ENCODE results near the gene EPHA4.

EPHA4 gene

DNA sequence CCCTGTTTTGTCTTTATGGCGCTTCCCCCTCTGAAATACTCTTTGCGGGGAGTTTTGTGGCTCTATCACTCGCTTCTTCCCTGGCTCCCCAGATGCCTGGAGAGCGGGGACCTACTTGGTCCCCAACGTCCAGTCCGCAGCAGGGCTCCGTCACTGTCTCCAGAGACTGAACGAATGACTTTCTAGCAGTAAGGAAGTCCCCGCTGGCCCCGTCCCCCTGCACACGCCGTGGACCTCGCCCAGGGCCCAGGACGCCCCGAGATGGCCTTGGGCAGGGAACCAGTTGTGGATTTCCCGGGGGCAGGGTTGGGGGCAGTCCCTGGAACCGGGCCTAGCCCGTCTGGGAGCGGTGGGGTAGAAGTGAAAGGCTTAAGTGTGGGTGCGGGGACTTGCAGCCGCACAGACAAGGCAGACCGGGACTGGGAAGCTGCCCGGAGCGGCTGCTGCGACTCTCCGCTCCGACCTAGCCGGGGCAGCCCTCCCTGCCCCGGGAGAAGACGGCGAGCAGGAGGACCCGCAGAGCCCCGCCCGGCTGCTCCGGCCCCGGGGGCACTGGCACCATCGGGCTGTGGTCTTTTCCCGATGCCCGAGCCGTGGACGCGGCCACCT, 821 bp upstream of the EPHA4 start:
- in situ Hi-C loops (cut with MboI; ENCODE audit: low sequenced_read_pairs) = no loop called here

DNA sequence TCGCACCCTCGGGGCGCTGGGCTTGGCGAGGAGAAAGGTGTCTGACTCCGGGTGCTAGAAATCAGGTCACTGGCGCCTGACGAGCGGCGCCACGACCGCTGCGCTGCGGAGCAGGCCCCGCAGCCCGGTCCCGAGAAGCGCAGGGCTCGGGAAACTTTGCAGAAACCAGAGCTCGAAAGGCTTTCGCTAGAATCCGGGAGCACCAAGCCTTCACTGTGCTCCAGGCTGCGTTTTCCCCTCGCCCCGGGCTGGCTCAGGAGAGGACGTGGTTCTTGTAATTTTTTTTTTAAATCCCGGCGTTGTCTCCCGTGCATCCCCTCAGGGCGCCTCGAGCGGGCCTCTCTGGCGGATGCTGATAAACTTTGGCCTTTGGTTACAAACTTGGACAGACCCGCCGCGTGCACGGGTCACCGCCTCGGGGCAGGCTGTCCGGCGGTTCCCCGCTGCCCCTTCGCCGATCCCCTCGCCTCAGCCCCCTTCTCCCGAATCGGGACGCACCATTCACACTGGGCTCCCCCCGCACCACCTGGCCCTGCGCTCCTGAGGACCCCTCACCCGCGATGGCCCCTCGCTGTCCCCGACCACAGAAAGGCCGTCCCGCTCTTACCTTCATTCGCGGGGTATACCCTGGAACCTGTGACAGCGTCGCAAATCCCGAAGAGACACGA, 419 bp downstream of the EPHA4 start:
- in situ Hi-C loops (cut with MboI; ENCODE audit: low sequenced_read_pairs) = no loop called here

DNA sequence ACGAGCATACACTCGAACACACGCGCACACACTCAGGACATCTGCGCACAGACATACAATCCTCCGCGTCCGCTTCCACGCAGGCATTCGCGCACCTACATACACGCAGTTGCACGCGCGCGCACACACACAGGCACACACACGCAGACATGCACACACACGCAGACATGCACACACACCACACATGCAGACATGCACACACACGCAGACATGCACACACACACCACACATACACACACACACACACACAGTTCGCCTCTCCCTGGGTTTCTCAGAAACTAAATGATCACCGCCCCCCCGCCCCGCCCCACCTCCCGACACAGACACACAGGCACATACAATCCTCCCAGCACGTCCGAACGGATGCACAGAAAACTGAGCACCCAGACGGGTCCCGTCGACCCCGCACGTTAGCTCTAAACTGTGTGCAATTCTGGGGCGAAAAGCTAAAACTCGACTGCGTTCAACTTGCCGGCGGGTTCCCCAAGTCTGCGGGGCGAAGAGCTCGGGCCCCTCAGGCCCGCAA, 1.0 kb downstream of the EPHA4 start:
- in situ Hi-C loops (cut with MboI; ENCODE audit: low sequenced_read_pairs) = no loop called here

DNA sequence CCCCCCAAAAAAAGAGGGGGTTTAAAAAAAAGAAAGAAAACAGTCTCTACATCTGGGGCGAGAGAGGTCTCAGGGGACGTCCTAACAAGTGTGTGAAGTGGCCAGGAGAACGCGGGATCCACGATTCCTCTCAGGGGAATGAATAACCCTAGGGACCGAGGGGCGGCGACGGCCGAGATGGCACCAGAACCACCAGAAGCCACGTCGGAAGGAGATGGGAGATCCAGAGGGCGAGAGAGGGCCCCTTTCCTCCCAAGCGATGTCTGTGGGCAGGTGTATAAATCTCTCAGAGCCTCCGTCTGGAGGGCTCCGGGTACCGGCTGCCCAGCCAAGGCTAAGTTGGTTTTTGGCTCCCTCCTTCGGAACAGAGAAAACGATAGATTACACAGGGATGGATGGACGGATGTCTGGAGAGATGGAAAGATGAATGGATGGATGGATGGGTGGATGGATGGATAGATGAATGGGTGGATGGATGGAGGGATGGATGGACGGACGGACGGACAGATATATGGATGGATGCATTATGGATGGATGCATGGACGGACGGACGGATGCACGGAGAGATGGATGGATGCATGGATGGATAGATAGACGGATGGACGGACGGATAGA, 1.7 kb downstream of the EPHA4 start:
- in situ Hi-C loops (cut with MboI; ENCODE audit: low sequenced_read_pairs) = no loop called here

DNA sequence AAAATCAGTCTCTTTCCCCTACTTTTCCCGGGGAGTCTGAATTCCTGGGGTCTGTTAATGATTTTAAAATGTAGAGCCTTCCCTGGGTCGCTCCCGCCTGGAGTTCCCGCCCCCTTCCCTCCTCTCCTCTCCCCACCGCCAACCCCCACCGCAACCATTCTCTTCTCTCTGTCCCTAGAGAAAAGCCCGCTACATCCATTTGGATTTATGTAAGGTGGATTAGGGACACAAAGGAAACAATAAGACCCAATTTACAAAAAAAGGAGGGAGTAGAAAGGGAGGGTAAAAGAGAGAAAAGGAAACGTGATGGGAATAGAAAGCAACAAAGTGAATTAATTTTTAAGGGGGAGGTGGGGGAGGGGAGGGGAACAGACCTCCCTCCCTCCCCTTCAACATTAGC, 2.2 kb downstream of the EPHA4 start:
- in situ Hi-C loops (cut with MboI; ENCODE audit: low sequenced_read_pairs) = no loop called here

DNA sequence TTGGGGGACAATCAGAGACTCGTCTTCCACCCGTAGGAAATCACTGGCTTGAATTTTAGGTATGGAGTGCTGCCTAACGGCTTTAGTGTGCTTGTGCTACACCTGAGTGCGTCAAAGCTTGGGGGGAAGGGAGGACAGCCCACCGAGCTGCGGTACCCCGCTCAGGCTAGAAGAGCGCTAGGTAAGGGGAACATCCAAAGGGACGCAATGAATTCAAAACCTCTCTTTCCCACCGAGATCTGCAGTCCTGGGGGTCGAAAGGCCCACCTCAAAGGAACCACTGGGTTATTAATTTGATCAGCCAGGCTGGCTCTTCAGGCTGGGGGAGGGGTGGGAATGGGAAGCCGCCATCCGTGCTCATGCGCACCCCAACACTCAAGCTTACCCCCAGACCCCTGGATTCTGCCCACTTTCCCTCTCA, 2.7 kb downstream of the EPHA4 start:
- in situ Hi-C loops (cut with MboI; ENCODE audit: low sequenced_read_pairs) = no loop called here

DNA sequence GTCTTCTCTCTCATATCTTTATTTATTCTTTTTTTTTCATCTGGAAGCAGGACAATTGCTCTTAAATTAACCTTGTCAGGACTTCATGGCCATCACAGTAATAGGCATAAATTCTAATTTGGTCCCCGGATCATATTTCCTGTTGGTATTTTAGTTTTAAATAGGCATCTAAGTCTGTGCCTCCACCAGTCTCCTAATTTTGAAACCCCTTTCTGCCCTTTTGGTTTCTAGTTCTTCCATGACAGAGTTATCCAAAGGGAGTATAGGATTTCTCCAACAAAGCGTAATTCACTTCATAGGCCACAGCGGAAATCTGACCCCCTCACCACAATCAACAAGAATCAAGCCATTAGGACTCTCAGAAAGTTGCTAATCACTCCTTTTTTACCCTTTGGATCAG, 3.8 kb downstream of the EPHA4 start:
- in situ Hi-C loops (cut with MboI; ENCODE audit: low sequenced_read_pairs) = no loop called here

DNA sequence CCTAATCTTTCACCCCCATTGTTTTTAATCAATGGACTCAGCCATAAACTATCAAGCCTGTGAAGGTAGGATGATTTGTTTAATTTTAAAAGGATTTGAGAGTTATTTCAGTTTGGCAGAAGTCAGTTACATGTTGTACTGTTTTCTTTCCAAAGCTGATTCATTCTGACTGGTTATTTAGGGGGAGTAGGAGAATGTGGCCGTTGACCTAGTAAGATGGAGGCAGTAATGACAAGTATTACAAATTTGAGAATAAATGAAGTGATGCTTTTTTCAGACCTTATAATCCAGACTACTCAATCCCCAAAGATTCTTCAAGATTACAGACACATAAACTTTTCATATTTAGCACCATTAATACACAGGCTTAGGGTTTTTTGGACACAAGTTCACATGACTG, 4.3 kb downstream of the EPHA4 start:
- in situ Hi-C loops (cut with MboI; ENCODE audit: low sequenced_read_pairs) = no loop called here

DNA sequence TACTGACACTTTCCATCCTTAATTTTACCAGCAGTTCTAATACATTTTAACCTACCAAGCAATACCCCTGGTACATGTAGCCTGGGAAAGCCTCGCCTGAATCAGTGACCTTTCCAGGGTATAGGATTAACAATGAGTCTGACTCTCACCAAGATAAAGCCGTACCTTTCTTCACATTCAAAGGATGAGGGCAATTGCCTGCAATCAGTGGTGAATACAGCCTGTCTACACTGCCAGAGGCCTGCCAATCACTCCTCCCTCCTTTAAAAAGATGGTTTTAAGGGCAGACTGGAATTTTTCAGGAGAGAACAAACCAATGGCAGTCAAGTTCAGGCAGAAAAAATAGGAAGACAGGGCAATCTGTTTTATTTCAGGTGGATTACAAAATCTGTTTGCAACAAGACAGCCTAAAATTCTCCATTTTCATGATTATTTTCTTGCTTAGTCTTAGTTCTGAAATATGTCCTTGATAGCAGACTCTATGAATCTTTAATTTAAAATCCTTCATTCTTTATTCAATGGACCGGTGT, 4.8 kb downstream of the EPHA4 start:
- in situ Hi-C loops (cut with MboI; ENCODE audit: low sequenced_read_pairs) = no loop called here

DNA sequence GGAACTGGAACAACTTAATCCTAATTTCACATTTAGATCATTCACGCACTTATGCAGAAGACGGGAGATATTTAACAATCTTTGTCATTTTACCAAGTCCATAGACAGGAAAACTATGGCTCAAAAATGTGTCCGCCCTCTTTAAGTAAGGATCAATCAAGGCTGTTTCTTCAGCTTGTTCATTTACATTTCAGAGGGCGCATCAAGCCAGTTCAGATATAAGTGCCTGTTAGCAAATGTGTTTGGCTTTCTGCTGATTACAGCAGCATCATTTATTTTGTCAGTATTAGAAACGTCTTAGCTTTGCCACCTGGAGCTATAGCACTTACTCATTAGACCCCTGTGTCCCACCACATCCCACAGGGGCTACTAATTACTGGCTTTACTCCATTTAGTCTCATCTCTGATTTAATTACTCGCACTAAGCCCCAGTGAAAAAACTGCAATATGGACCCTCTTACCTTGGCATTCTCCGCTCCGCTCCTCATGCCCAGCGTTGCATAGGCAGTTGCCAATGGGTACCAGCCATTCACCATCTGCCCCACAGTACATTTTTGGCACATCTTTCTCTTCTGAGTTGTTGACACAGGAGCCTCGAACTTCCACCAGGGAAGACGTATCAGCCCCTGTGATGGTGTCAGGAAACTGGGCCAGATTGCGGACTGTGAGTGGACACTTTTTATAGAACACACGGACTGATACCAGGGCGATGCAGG, 8.7 kb downstream of the EPHA4 start:
- in situ Hi-C loops (cut with MboI; ENCODE audit: low sequenced_read_pairs) = no loop called here

DNA sequence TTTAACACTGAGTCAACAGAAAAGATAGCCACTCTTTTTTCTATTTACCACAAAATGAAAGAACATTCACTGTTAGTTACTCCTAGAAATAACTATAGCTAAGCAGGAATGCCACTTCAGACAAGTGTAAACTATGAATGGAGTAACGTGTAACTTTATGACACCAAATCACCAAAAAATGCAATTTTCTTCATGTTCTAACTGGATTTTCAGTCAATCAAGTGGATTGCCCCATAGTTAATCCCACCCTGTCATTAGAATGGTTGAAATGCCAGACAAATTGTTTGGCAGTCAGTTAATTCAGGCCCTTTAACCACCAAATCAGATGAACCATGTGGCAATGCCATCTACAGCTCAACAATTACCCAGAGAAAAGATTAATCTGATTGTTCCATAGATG, 9.9 kb downstream of the EPHA4 start:
- in situ Hi-C loops (cut with MboI; ENCODE audit: low sequenced_read_pairs) = no loop called here

DNA sequence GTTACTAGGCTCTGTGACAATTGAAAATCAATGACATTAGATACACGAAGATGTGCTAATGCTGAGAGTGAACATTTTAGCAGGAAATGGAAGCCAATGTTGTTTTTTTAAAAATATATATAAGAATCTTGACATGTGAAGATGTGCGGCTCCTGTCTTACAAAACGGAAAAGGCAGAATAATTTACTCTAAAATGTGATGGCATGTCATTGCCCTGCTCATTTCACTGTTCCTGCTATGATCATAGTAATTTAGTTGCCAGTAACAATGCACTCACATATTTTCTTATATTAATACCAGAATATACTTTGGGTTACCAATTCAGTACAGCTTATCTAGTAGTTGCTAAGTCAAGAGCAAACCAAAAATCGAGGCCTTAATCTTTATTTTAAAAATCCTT, 10.3 kb downstream of the EPHA4 start:
- in situ Hi-C loops (cut with MboI; ENCODE audit: low sequenced_read_pairs) = no loop called here

DNA sequence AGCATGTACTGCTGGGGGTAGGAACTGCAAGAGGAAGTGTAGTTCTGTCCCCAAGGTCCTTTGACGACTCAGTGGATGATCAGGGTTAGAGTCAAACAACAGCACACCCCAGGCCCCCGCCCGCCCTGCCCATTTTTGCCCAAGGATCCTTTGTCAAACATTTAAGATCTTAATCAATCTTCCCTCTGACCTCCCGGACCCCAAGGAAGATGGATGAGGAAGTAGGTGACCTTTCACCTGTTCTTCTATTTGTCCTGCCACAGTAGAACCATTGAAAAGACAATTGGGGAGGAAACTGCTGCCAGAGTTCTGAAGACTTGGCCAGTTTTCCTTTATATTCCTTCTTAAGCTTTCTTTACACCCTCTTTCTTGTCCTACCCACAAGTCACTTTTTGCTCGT, 12.1 kb downstream of the EPHA4 start:
- in situ Hi-C loops (cut with MboI; ENCODE audit: low sequenced_read_pairs) = no loop called here

DNA sequence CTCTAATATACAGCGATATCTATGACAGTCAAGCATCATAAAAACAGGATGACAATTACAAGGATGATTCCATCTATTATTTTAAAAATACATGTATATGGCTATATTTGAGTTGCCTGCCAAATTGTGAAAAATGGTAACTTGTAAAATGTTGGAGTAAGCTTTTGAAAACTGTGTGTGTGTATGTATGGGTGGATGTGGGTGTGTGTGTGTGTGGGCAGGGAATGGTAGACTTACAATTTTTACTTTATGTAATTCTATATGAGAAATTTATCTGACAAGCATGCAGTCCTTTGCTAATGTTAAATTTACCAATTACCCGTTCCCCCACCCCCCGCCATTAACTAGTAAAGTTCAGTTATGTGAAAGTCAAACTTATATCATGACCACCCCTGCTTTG, 14.0 kb downstream of the EPHA4 start:
- in situ Hi-C loops (cut with MboI; ENCODE audit: low sequenced_read_pairs) = no loop called here

DNA sequence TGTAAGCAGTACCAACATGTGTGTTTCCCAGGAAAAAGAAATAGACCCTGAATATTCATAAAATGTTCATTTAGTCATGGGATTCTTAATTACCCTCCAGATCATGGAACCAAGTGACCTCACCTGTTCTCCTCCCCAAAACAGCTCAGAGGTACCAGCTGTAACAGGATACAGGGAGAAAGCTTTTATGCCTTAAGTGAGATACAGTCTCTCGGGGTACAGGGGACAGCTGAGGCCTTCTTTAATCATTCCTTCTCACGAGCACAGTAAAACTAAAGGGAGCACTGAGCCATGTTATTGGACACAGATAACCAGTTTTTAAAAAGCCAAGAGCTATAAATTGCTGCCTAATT, 16.6 kb downstream of the EPHA4 start:
- in situ Hi-C loops (cut with MboI; ENCODE audit: low sequenced_read_pairs) = no loop called here

DNA sequence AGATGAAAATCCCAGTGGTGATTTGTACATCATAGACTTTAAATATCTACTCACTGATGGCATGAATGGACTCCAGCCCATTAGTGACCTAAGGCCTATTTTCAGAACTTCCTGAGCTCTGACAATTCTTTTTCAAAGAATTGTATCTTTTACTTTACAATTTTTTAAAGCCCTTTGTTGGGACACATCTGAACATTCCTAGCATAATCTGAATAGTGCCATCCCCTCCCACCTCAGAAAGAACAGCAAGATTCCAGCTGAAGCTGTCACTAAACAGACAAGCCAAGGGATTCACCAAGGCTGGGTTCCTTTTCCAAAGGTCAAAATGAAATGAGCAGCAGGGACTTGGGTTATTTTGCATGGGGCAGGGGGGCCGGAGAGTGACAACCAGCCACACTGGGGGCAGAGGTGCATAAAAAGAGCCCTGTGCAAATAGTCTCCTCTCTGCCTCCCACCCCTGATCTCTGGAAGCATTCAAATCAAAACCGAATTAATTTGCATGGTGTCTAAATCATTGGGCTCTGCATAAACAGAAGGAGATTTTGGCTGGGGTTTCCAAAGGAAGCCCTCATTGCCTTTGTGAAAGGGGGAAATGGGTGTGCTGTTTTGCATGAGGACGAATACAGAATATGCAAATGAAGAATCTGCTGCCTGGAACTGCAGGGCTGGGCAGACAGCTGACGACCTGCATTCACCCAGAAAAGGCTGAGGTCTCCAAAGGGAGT, 17.2 kb downstream of the EPHA4 start:
- in situ Hi-C loops (cut with MboI; ENCODE audit: low sequenced_read_pairs) = no loop called here

DNA sequence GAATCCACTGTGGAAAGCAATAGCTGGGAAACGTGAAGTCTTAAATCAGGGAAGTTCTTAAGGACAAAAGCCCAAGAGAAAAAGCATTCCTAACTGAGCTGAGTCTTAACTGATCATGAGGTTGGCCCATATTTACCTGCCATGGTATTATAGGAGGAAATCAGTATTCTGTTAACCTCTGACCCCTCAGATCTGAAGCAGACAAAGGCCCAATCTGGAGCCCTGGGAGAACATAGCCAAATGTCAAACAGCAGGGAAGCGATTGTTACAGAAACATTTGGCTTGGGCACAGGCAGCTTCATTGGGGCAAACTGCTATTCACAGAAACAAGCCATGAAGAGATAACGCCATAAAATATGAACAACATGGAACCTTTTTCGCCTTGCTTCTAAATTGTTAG, 18.8 kb downstream of the EPHA4 start:
- in situ Hi-C loops (cut with MboI; ENCODE audit: low sequenced_read_pairs) = no loop called here

DNA sequence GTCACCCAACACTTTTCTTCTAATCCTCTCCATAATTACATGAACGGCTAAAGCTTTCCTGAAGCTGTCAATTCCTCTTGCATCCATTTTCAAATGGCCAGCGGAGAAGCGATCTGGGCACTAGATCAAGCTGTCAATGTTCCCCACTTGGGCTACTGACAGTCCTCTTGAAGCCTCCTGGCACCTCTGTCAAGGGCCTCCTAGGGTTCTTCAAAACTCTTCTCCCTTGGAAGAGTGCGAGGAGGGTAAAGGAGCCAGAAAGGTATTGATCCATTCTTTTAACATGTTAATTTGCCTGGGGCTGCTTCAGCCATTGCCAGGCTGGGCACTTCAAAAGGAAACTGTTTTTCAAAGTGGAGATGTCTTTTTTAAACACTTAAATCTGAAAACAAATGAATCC, 19.8 kb downstream of the EPHA4 start:
- in situ Hi-C loops (cut with MboI; ENCODE audit: low sequenced_read_pairs) = no loop called here

DNA sequence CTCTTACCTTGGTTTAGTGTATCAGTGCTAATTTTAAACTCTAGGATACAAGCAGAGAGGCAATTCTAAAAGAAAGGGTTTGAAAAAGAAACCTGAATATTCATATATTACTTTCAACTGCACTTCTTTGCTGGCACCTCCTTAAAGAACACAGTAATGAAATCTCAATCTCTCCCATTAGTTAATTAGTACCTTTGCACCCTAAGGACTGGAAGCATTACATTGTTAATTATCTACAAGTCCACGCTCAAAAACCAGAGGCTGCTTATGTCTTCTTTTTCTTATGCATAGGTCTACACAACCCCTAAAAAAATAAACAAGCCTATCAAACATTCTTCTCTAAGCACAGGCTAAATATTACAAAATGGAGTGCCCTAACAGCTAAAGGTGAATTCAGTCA, 20.2 kb downstream of the EPHA4 start:
- in situ Hi-C loops (cut with MboI; ENCODE audit: low sequenced_read_pairs) = no loop called here

DNA sequence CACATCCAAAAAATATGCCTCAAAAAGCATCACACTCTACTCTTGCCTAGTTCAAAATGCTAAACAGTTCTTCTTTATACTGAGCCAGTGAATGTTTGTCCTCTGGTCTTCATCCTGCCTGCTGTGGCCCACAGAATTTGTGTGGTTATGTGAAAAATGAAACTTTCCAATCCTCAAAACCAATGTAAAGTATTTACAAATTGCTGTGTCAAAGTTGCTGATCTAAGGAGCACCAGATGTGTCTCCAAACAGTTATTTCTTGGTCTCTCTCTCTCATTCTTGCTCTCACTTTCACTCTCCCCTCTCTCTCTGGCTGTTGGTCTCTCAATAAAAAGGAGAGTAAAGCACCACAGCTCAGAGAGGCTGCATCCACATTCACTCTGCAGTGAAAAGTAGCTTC, 23.0 kb downstream of the EPHA4 start:
- in situ Hi-C loops (cut with MboI; ENCODE audit: low sequenced_read_pairs) = no loop called here

Measured in HL-60/S4 treated with phorbol 12-myristate 13-acetate at 8.2 ng/mL for 4 days and 3 days (cell line).